ENCODE measurements around the gene ZFAND5. TPM values are rescaled to one million over a fixed set of nuclear protein-coding genes. Genes with fewer than 3 reads are reported as not detected.

The ZFAND5 gene, protein sequence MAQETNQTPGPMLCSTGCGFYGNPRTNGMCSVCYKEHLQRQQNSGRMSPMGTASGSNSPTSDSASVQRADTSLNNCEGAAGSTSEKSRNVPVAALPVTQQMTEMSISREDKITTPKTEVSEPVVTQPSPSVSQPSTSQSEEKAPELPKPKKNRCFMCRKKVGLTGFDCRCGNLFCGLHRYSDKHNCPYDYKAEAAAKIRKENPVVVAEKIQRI
- 133 TPM for polyA plus RNA-seq (2013, experiment 1 of 2)
- polyA plus RNA-seq (2013, experiment 2 of 2) = 134 TPM

DNA sequence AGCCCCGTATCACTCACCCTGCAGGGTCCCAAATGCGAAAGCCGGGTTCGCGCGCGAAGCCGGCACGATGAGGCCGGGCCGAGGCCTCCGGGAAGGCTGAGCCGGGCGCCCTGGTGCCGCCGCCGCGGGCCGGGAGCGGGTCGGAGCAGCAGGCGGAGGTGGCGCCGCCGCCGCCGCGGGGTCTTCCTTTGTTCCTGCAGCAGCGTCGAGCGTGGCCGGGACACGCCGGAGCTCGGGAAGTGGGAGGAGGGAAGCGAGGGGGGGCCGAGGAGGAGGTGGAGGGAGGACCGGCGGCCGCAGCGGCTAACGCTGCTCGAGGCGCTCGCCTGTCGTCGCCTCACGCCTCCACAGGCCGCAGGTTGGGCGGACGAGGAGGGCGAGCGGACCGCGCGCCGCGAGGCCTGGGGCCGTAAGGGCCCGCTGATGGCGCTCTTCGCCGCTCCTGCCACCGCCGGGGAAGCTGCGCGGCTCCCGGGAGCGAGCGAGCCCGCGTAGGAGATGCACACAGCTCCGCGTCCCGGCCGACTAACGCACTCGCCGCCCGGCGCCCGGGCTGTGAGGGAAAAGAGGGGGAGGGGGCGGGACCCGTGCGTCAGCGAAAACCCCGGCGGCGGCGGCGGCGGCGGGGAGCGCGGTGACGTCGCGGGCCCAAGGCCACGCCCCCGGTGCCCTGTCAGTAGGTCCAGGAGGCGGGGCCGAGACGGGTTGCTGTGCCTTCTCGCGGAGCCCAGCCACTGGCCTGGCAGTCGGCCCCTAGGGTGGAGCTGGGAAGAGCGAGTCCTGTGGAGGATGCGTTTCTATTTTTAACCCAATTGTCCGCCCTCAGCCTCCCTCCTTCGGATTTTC is at the start of gene ZFAND5:
ZFAND5 (minus strand) TSS at position 530 of the 846 bp plus-strand sequence. CDS start 4,430 bp downstream, outside the sequence.
- Histone ChIP-seq H3K27ac (ENCODE audit: low read depth, low read length) (peak within 1 kb of the TSS; percentile 98), H3K27me3 (ENCODE audit: insufficient read depth, low read length, poor library complexity) (no peaks in the 10 kb centered on the region), H3K4me2 (ENCODE audit: low read length) (peak within 1 kb of the TSS; percentile 98), H3K23ac (ENCODE audit: low read length) (peak within 1 kb of the TSS; percentile 15), H2BK5ac (ENCODE audit: low read length) (peak within 1 kb of the TSS; percentile 85), H4K8ac (ENCODE audit: low read depth, low read length) (peak within 1 kb of the TSS; percentile 70), H3K4me1 (ENCODE audit: control insufficient read depth, low read depth, low read length) (no peaks in the 10 kb centered on the region), H3K18ac (ENCODE audit: low read length) (peak within 1 kb of the TSS; percentile 99), H3K79me1 (ENCODE audit: low read length) (no peaks in the 10 kb centered on the region), H2BK15ac (replicated peaks; ENCODE audit: low read depth) (peak within 1 kb of the TSS; percentile 45), H2AK5ac (ENCODE audit: low read length) (no peak within 1 kb of the TSS), H3K9ac (ENCODE audit: low read length) (peak within 1 kb of the TSS; percentile 96), H3K36me3 (ENCODE audit: control insufficient read depth, insufficient read depth, low read length) (no peaks in the 10 kb centered on the region), H3K4me3 (ENCODE audit: low read length) (peak within 1 kb of the TSS; percentile 97), H3K4ac (ENCODE audit: low read depth, low read length) (peak within 1 kb of the TSS; percentile 98), H3K56ac (ENCODE audit: low read length) (peak within 1 kb of the TSS; percentile 97), H3K79me2 (ENCODE audit: control insufficient read depth, insufficient read depth, low read length) (peaks cover 47% of the 10 kb centered on the region), H4K5ac (ENCODE audit: low read length) (peak within 1 kb of the TSS; percentile 60), H2BK120ac (ENCODE audit: low read depth, low read length) (peak within 1 kb of the TSS; percentile 61)
- WGBS (ENCODE audit: extremely low coverage, insufficient coverage, low lambda C conversion rate) = no CpG with 5 or more reads among the region's 110 CpGs
- peak; percentile 98 for DNase-seq

DNA sequence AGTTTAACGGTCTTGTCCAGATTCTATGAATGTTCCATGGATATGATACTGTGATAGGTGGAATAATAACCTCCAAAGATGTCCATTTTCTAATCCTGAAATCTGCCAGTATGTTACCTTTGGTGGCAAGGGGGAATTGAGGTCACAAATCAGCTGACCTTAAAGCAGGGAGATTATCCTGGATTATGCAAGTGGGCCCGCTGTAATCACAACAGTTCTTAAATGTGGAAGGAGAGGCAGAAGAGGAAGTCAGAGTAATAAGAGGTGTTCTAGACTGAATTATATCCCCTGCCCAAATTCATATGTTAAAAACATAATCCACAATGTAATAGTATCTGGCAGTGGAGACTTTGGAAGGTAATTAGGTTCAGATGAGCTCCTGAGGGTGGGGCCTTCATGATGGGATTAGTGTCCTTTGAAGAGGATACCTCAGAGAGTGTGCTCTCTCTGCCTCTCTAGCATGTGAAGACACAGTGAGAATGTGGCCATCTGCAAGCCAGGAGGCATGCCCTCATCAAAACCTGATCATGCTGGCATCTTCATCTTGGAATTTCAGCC is 47.6 kb upstream of the ZFAND5 start:
- Histone ChIP-seq H3K79me1 (ENCODE audit: low read length) (no peaks in the 10 kb centered on the region), H3K79me2 (ENCODE audit: control insufficient read depth, insufficient read depth, low read length) (no peaks in the 10 kb centered on the region), H3K23ac (ENCODE audit: low read length) (no peak overlapping the region), H2AK5ac (ENCODE audit: low read length) (no peak overlapping the region), H2BK5ac (ENCODE audit: low read length) (no peak overlapping the region), H3K27ac (ENCODE audit: low read depth, low read length) (no peak overlapping the region), H3K4me2 (ENCODE audit: low read length) (no peak overlapping the region), H4K5ac (ENCODE audit: low read length) (no peak overlapping the region), H3K56ac (ENCODE audit: low read length) (no peak overlapping the region), H3K4me1 (ENCODE audit: control insufficient read depth, low read depth, low read length) (no peaks in the 10 kb centered on the region), H4K8ac (ENCODE audit: low read depth, low read length) (no peak overlapping the region), H3K4me3 (ENCODE audit: low read length) (no peak overlapping the region), H3K36me3 (ENCODE audit: control insufficient read depth, insufficient read depth, low read length) (no peaks in the 10 kb centered on the region), H3K4ac (ENCODE audit: low read depth, low read length) (no peak overlapping the region), H3K9ac (ENCODE audit: low read length) (no peak overlapping the region), H3K18ac (ENCODE audit: low read length) (no peak overlapping the region), H2BK120ac (ENCODE audit: low read depth, low read length) (no peak overlapping the region), H3K27me3 (ENCODE audit: insufficient read depth, low read length, poor library complexity) (no peaks in the 10 kb centered on the region), H2BK15ac (replicated peaks; ENCODE audit: low read depth) (no peak overlapping the region)
- no CpG with 5 or more reads among the region's 2 CpGs for WGBS (ENCODE audit: extremely low coverage, insufficient coverage, low lambda C conversion rate)
- no peak for DNase-seq

DNA sequence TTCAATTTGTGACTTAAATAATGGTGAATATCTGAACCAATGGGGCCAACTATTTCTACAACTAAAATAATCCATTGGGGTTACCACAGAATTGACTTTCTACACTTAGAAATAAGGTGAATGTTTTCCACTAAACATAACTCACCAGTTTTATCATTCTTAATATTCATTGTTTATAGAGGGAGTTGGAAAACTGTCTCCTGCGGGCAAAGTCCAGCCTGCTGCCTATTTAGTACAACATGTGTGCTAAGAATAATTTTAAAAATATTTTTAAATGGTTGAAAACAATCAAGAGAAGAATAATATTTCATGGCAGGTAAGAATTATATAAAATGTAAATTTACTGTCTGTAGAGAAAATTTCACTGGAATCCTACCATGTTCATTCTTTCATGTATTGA is 45.2 kb upstream of the ZFAND5 start:
- H3K4ac ChIP-seq (ENCODE audit: low read depth, low read length) = no peak overlapping the region
- H3K9ac ChIP-seq (ENCODE audit: low read length) = no peak overlapping the region
- no peaks in the 10 kb centered on the region for H3K4me1 ChIP-seq (ENCODE audit: control insufficient read depth, low read depth, low read length)
- no peak overlapping the region for H3K18ac ChIP-seq (ENCODE audit: low read length)
- H3K36me3 ChIP-seq (ENCODE audit: control insufficient read depth, insufficient read depth, low read length) = no peaks in the 10 kb centered on the region
- H3K79me2 ChIP-seq (ENCODE audit: control insufficient read depth, insufficient read depth, low read length) = no peaks in the 10 kb centered on the region
- H2AK5ac ChIP-seq (ENCODE audit: low read length) = no peak overlapping the region
- H3K27me3 ChIP-seq (ENCODE audit: insufficient read depth, low read length, poor library complexity) = no peaks in the 10 kb centered on the region
- DNase-seq = no peak
- no peak overlapping the region for H3K4me3 ChIP-seq (ENCODE audit: low read length)
- no peaks in the 10 kb centered on the region for H3K79me1 ChIP-seq (ENCODE audit: low read length)
- no peak overlapping the region for H4K5ac ChIP-seq (ENCODE audit: low read length)
- H3K56ac ChIP-seq (ENCODE audit: low read length) = no peak overlapping the region
- no CpG with 5 or more reads among the region's 1 CpG for WGBS (ENCODE audit: extremely low coverage, insufficient coverage, low lambda C conversion rate)
- H3K27ac ChIP-seq (ENCODE audit: low read depth, low read length) = no peak overlapping the region
- no peak overlapping the region for H2BK15ac ChIP-seq (replicated peaks; ENCODE audit: low read depth)
- no peak overlapping the region for H2BK120ac ChIP-seq (ENCODE audit: low read depth, low read length)
- no peak overlapping the region for H4K8ac ChIP-seq (ENCODE audit: low read depth, low read length)
- no peak overlapping the region for H3K23ac ChIP-seq (ENCODE audit: low read length)
- H3K4me2 ChIP-seq (ENCODE audit: low read length) = no peak overlapping the region
- no peak overlapping the region for H2BK5ac ChIP-seq (ENCODE audit: low read length)

DNA sequence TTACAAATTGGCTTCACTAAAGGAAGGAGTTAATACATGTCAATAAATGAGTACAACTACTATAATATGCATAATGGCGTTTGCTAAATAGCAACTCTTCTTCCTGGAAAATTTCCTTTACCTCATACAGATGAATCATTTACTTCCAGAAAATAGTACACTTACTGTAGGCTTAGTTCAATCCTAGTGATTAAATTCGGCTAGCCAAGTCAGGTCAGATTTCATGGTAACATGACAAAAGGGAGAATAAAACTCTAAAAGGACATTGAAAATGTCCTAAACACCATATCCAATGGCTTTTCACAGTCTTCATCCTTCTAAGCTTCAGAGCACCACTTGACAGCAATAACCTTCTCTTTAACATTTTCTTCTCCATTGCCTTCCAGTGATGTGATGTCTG is 42.1 kb upstream of the ZFAND5 start:
- Histone ChIP-seq H2BK120ac (ENCODE audit: low read depth, low read length) (no peak overlapping the region), H2BK5ac (ENCODE audit: low read length) (no peak overlapping the region), H3K4me2 (ENCODE audit: low read length) (no peak overlapping the region), H3K79me1 (ENCODE audit: low read length) (no peaks in the 10 kb centered on the region), H3K9ac (ENCODE audit: low read length) (no peak overlapping the region), H4K8ac (ENCODE audit: low read depth, low read length) (no peak overlapping the region), H2AK5ac (ENCODE audit: low read length) (no peak overlapping the region), H3K36me3 (ENCODE audit: control insufficient read depth, insufficient read depth, low read length) (no peaks in the 10 kb centered on the region), H3K79me2 (ENCODE audit: control insufficient read depth, insufficient read depth, low read length) (no peaks in the 10 kb centered on the region), H3K27me3 (ENCODE audit: insufficient read depth, low read length, poor library complexity) (no peaks in the 10 kb centered on the region), H3K4me1 (ENCODE audit: control insufficient read depth, low read depth, low read length) (no peaks in the 10 kb centered on the region), H3K4me3 (ENCODE audit: low read length) (no peak overlapping the region), H4K5ac (ENCODE audit: low read length) (no peak overlapping the region), H3K23ac (ENCODE audit: low read length) (no peak overlapping the region), H3K27ac (ENCODE audit: low read depth, low read length) (no peak overlapping the region), H3K18ac (ENCODE audit: low read length) (no peak overlapping the region), H3K56ac (ENCODE audit: low read length) (no peak overlapping the region), H2BK15ac (replicated peaks; ENCODE audit: low read depth) (no peak overlapping the region), H3K4ac (ENCODE audit: low read depth, low read length) (no peak overlapping the region)
- WGBS (ENCODE audit: extremely low coverage, insufficient coverage, low lambda C conversion rate) = no CpG with 5 or more reads among the region's 2 CpGs
- no peak for DNase-seq

DNA sequence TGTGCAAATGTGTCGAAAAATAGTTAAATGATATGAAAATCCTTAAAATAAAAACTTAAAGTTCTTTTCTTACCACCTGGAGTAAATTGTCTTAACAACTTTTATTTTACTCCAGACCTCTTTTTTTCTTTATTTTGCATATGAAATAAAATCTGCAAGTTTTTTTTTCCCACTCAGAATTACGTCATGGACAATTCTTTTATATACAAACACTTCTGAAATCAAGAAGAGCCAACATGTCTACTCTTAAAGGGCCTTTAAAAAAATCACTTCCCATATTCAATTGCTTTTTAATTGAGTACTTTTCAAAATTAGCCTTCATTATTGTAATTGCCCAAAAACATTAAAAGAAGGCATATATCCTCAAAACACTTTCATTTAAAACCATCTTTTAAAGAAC is 37.7 kb upstream of the ZFAND5 start:
- Histone ChIP-seq H3K4me3 (ENCODE audit: low read length) (no peak overlapping the region), H4K8ac (ENCODE audit: low read depth, low read length) (no peak overlapping the region), H3K27me3 (ENCODE audit: insufficient read depth, low read length, poor library complexity) (no peaks in the 10 kb centered on the region), H3K23ac (ENCODE audit: low read length) (no peak overlapping the region), H2BK5ac (ENCODE audit: low read length) (no peak overlapping the region), H3K79me2 (ENCODE audit: control insufficient read depth, insufficient read depth, low read length) (no peaks in the 10 kb centered on the region), H3K4ac (ENCODE audit: low read depth, low read length) (no peak overlapping the region), H3K36me3 (ENCODE audit: control insufficient read depth, insufficient read depth, low read length) (no peaks in the 10 kb centered on the region), H3K18ac (ENCODE audit: low read length) (no peak overlapping the region), H3K9ac (ENCODE audit: low read length) (no peak overlapping the region), H4K5ac (ENCODE audit: low read length) (no peak overlapping the region), H3K4me2 (ENCODE audit: low read length) (no peak overlapping the region), H3K27ac (ENCODE audit: low read depth, low read length) (no peak overlapping the region), H2BK120ac (ENCODE audit: low read depth, low read length) (no peak overlapping the region), H2AK5ac (ENCODE audit: low read length) (no peak overlapping the region), H3K79me1 (ENCODE audit: low read length) (no peaks in the 10 kb centered on the region), H3K4me1 (ENCODE audit: control insufficient read depth, low read depth, low read length) (no peaks in the 10 kb centered on the region), H3K56ac (ENCODE audit: low read length) (no peak overlapping the region), H2BK15ac (replicated peaks; ENCODE audit: low read depth) (no peak overlapping the region)
- no peak for DNase-seq
- WGBS (ENCODE audit: extremely low coverage, insufficient coverage, low lambda C conversion rate) = 100% methylated on average over 1 of the region's 2 CpGs
